Measurements from ENCODE around the gene RPP30.
"Not testable (repeated sequence)": the region's sequence is repeated elsewhere in the genome, so short reads cannot be mapped to it uniquely, and the experiment has no call there.

The RPP30 gene

DNA sequence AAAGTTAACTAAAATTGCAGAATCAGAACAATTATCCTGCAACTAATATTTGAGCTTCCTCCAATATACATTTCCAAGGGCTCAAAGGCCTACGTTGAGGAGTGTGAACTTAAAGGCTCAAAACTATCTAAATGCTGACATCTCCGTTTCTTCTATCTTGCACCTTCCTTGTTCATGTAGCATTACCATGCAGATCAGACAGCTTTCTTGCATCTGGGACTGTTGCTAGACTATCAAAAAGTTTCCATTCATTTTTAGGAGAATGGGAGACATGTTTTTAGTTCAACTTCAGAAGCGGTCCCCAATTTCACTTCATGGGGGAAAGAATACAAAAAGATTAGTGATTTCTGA lies 46.2 kb downstream of the RPP30 start:
- no peak for DNase-seq

DNA sequence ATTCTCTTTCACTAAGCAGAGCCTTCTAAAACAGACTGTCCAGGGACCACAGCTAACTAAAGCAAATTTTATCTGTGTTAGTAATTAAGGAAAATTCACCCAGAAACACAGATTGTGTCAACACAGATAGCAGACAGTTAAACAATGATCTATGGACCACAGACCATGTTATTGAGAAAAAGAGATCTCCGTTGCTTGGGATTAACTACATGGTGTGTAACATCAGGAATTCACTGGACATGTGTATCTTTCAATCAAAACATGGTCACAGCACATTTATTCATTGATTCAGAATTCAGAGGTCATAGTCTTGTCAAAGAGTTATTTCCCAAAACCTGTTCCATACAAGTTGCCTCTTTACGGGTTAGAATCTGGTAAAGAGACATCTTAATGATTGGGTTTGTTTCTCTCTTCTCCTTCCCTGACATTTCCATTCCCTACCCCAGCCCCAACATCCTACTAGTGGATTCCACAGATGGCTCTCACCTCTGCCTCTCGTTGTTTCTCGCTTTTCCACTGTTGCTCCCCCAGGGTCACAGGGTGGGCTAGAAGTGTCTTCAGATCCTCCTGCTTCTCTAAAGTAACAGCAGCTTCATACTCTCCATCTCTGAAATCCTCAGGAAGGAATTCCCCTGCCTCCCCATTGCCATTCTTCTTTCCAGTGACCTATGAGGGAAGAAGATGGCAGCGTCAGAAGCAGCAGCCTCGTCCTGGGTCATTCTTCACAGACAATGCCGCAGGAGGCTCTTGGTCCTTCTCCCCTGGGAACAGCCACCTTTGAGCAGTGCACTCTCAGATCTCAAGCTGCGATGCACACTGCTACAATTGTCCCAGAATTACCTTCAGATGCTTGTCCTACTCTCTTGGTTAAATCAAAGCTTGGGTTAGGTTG lies 48.2 kb downstream of the RPP30 start:
- DNase-seq = no peak

DNA sequence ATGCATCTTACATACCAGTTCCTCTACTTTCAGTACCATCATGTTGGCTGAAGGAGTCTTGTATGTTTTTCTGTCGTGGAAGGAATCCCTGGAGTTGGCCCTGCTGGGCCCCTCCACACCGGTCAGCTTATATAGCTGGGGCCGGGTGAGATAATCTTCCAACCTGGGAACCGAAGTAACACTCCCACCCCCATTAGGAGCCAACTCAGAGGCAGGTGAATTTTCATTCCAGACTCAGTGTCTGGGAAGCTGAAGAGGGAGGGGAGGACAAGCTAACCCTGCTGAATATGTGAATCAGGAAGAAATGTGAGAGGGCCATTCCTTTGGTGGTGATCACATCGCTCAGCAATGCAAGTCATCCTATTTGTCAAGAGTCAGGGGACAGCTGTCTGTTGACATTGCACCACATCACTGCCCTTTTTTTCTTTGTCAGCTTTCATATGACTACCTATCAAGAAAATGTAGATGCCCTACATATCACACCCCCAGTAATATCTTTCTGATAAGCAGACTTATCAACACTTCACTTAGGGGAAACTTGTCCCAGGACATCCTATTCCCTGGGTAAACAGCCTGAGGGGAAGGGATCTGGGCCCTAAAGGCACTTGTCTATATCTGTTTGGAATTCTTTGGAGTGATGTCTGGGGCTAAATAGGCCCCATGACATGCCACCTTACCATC lies 49.4 kb downstream of the RPP30 start, which contains the start of gene ANKRD1:
ANKRD1 (minus strand) TSS at position 102 of the 681 bp plus-strand sequence; CDS start at position 42, 60 bp downstream.
- no peak for DNase-seq

DNA sequence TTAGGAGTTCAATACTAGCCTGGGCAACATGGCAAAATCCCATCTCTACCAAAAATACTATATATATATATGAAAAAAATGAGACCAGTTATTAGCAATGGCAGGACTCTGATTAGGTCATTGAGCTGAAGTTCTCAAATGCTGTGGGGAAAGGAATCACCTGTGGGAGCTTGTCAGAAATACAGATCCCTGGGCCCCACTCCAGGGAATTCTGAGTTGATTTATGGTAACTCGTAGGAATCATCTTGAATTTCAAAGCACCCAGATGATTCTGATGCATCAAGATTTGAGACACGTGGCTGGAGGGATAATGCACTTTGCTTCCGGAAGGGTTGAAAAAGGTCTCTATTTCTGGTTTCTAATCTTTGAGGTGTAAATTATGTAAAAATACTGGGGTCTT lies 50.1 kb downstream of the RPP30 start:
- no peak for DNase-seq

DNA sequence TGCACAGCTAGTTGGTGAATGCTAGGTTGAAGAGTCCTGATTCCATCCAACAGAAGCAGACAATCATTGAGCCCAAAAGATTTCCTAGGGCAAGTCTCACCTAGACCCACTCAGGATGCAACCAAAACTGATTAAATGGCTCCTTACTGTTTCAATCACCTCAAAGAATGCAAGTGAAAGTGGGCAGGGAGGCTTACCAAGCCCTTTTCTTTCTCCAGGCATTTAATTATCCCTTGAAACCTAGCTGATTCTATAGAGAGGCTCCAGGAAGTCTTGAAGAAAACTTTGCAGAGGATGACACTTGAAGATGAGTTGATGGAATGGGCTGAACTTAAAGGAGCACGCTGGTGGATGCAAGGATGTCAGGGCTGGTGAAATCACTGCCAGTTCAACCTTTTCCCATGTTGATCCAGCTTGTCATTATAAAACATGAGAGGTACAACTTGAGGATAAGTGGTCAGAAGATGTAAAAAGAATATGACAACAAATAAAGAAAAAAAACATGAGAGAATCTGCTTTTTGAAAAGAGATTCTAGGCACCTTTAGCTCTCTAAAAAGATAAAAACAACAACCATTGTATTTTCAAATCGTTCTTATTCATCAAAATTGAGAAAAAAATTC lies 51.4 kb downstream of the RPP30 start:
- no peak for DNase-seq

DNA sequence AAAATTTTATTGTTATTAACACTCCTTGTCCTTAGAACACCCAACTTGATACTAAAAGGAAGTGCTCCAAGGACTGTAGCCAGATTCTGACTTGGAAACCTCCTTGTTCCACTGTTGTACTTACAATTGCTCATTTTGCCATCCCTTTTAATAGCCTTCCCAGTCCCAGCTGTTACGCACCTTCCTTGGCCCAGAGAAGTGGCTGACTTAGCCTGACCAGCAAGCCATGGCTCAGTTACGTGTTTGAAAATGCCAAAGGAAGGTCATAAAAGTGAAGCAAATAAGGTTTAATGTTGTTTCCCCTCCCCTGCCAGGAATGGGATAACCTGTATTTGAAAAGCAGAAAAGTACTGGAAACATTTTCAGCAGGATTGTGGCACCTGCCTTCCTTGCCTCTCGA lies 52.8 kb downstream of the RPP30 start:
- DNase-seq = no peak

DNA sequence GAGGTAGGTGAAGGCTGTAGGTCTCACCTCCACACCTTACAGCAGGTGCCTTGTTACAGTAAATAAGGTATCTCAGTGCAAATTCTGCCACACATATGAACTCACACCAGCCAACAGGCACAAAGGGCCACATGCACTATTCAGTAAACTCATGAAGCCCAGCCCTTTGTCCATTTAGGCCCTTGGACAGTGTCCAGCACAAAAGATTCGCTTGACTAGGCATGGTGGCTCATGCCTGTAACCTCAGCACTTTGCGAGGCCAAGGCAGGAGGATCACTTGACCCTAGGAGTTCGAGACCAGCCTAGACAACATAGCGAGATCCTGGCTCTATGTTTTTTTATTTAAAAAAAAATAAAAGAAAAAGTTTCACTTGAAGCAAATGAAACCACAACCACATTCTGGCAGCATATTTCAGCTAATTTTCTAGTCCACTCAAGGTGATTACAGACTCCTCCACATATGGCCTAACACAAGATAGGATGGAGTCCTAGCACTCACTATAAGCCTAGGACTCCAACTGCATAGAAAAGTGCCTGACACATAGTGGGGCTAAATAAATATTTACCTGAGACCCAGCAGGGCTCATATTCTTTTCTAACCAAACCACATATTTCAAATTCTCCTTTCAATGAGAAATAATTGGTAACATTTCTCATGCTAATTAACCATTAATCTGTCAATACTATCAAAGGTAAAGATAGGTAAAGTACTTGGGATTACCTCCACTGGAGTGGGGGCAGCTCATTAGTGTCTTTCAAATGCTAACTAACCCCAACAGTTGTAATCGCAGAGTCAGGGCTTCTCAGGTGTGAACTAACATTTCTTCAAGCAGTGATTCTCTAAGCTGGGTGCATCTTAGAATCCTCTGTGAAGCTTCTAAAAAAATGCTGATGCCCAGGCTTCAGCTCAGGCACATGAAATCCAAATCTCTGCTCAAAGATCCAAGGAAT lies 53.6 kb downstream of the RPP30 start:
- no peak for DNase-seq

DNA sequence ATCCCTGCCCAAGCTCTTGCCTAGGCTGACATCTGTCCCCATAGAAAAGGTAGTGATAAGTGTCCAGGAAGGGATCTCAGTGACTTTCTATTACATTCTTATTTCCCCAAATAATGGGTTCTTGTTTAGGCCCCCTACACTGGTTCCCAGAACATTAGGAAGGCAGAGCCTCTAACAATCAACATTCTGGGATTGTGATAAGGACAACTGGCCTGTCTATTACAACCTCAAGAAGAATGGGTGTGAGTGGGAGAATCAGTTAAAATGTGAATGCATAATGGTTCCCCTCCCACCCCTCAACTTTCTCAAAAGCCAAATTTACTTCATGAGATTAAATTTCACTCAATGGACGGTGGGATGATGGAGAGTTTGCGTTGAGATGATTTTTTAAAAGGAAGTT lies 55.5 kb downstream of the RPP30 start:
- DNase-seq = no peak

DNA sequence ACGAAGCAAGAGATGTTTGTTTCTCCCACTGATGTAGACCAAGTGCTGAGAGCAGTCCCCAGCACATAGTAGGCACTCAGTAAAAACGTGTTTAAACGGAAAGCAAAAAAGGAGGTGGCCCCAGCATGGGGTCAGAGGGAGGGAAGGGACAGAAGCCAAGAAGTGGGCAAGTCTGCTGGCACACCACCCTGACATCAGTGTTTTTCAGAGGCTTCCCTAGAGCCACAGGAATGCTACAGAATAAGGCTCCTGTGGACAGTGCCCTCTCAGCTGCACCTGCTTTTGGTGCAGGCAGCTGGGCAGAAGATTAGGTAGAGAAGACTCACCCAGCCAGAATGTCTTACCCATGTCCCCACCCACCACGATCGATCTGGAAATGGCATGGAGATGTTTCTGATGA lies 57.4 kb downstream of the RPP30 start:
- DNase-seq = no peak

DNA sequence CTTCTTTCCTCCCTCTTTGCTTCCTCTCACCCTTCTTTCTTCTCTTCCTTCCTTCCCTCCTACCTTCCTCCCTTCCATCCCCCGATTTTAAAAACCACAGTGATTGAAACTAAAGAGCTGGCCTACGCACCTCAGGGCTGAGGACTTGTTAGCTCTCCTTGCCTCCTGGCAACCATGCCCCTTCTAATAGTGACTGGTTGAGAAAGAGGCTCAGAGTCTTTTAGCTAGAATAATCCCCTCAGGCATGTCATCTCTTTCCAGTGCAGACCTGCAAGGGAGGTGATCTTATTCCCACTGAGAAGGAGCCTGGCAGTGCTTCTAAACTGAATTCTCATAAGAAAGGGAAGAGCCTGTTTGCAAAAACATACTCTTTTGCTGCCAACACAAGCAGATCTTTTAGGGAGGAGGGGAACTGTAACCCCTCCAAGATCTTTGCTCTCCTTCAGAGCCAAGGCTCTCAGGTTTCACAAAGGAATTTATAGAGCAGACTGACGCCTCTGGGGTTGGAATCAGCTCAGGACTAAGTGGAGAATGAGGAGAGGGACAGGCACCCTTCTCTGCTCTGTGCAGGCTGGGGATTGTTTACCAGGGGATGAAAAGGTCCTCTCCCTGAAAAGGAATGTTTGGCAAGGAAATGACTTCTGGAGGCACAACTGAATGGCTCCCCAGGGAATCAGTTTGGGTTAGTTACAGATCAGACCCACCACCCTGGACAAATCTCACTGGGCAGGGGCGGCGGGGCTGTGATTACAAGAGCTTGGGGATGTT lies 58.5 kb downstream of the RPP30 start:
- no peak for DNase-seq

DNA sequence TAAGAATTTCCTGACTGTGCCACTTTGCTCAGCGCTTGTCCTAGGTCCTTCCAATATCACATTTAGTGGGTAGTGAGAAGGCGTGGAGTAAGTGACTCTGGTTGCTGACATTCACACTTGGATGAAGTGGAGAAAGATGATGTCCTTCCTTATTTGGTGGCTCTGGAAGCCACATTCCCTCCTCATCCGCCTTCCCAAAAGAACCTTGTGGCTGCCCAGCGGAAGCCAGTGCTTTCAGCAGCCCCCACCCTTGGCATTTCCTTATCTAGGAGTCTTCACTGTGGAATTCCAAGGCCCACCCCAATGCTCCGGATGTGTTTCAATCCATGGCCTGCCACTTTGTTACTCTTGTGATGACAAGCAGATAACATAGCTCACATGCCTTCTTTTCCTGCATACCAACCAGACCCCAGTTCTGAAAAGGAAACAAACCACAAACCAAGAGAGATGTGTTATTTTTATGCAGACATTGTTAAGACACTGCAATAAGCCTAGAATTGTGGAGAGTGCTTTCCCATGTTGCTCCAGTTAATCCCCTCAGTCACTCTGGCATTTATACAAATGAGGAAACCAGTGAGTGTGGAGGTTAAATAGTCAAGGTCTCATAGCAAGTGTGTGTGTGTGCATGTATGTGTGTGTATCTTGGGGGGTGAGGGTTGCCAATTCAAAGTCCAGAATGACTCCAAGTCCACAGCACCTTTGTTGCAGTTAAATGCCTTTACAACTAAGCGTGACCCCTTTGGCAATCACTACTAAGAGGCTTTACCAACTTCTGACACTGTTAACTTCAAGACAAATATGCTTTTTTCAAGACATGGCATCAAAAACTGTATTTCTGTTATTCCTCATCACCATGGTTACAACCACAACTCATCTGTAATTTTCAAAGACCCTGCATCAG lies 59.4 kb downstream of the RPP30 start:
- no peak for DNase-seq

DNA sequence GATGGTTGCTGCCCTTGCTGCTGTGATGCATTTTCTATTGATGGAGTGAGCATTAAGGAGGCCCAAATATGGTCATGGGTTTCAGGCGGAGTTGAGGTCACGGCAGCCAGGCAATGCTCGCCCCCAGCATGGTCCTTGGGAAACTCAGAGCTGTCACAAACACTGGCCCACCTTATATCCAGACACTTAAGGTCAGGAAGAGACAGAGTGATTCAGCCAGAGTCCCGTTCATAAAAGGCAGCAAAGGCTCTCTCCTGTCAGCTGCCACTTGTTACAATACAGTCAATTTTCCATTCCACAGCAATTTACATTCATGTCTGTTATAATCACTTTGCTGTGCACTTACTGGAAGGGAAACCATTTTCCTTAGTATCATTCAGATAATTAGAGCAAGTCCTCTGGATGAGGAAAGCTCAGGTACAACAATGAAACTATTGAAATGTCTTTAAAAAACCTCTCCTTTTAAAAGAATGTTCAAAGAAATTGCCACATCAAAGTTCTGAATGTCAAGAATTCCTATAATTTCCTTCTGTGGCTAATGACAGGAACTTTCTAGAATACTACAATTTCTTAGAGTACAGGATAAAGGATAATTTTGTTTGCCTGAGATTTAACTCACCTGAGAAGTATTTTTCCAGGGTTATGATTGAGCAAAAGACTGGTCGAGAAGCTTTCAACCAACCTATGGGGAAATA lies 64.0 kb downstream of the RPP30 start:
- no peak for DNase-seq

DNA sequence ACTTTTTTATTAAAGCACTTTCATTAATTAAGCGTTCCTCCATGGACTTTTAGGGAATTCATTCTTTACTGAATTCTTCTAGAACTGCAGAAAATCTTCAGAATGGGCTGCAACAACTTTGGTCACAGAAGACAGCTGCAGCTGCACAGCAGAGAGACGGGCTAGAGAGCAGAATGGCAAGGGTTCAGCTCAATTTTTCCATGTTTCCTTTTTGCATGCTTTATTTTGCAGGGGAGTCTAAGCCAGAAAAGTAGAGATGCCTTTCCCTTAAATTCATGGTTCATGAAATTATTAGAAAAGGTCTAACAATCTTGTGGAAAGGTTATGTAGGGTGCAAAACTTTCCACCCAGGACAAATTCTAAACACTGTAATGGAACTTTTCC lies 64.5 kb downstream of the RPP30 start:
- no peak for DNase-seq

DNA sequence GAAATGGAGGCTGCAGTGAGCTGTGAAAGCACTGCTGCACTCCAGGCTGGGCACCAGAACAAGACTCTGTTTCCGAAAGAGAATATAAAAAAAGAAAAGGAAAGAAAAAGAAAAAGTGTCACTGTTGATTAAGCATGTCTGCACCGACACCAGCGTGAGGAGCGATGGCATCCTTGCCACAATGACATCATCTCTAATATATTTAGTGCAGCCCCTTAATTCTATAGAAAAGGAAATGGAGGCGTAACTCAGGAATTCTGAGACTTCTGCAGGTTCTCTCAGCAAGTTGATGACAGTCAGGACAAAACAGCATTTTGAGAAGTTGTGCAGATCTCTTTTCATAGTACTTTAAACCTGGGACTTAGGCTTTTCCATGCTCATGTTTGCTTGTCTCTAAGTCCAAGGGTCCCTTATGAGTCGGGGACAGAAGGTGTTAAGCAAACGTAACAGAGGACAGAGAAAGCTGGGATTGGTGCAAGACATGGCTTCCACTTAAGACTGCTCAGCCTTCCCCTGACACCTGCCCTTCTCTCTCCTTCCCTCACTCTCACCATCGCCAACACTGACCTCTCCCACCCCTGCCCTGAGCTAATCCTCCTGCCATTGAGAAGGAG lies 66.0 kb downstream of the RPP30 start:
- no peak for DNase-seq

DNA sequence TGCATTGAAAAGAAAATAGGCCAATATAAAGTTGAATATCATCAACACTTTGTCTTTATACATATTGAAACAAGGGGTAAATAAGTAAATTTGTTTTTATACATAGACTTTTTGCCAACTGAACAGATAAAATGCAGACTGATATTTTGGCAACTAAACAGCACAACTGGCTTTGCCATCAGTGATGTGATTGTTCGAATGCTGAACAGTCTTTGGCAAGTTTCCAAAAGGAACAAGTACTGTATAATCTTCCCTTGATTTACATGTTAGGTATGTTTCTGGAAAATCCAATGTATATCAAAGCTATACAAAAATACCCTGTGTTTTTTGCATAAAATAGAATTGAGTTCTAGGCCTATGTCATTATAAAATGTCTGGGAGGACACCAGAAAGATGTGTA lies 67.3 kb downstream of the RPP30 start:
- no peak for DNase-seq

DNA sequence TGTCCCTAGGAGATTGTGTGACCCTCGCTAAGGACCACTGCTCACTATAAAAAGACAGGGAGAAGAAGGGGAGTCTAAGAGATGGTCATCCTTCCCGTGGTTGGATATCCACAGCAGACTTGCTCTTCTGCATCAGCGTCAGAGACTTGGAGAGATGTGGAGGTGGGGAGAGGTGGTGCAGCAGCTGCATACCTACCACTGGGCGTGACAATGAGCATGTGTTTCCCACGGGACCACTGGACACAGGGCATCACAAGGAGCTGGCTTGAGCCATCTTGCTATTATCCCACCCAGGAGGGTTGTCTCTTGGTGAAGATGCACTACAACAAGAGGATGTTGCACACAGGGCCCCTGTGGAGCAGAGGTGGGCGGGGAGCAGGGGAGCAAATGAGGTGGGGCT lies 67.9 kb downstream of the RPP30 start:
- DNase-seq = no peak

DNA sequence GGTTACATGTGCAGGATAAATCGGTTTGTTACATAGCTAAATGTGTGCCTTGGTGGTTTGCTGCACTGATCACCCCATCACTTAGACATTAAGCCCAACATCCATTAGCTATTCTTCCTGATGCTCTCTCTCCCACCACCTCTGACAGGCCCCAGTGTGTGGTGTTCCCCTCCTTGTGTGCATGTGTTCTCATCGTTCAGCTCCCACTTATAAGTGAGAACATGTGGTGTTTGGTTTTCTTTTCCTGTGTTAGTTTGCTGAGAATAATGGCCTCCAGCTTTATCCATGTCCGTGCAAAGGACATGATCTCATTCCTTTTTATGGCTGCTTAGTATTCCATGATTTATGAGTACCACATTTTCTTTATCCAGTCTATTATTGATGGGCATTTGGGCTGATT lies 71.2 kb downstream of the RPP30 start:
- not testable (repeated sequence) for DNase-seq

DNA sequence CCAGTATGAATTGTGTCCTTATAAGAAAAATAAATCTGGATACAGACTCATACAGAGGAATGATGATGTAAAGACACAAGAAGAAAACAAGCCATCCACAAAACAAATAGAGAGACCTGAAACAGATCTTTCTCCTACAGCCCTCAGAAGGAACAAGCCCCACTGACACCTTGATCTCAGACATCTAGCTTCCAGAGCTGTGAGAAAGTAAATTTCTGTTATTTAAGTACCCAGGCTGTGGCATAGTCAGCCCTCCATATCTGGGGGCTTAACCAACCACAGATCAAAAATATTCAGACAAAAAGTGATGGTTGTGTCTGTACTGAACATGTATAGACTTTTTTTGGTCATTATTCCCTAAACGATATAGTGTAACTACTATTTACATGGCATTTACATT lies 73.0 kb downstream of the RPP30 start:
- no peak for DNase-seq

DNA sequence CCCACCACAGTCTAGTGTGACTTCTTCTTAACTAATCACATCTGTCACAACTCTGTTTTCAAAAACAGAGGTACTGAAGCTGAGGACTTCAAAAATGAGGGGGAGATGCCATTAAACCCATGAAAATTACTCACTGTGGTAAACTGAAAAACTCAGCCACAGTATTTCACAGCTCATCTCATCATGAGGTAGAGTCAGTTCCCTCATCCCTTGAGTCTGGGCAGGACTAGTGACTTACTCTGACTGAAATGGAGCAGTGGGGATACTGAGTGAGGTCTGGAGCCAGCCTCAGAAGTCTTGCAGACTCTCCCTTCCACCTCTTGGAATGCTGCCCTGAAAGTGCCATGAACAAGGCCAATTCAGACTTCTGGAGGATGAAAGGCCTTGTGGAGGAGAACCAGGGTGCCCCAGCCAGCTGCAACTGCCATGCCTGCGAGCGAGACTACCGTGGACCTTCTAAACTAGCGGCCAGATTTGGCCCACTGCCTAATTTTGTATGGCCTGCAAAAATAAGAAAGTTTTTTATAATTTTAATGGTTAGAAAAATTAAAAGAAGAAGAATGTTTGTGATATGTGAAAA lies 73.8 kb downstream of the RPP30 start:
- DNase-seq = no peak
